HEK293T (cell line): Measurements from ENCODE around the gene SNX24.

ENCODE experiments used
- BHLHE40 ChIP-seq: fragments of 450-650 bp; IDR thresholded peaks from 2 replicates; pipeline ENCODE4 v1.6.1; 2016; ENCODE audit warnings: mild to moderate bottlenecking, moderate library complexity, borderline replicate concordance
- CTBP1 ChIP-seq: fragments of 450-650 bp; IDR thresholded peaks from 2 replicates; pipeline ENCODE4 v1.6.1; 2016; ENCODE audit warnings: borderline replicate concordance
- ELF4 ChIP-seq: fragments of 450-650 bp; IDR thresholded peaks from 2 replicates; pipeline ENCODE4 v1.6.1; 2017; ENCODE audit warnings: antibody characterized with exemption
- FOXA1 ChIP-seq: fragments of 450-650 bp; IDR thresholded peaks from 2 replicates; pipeline ENCODE4 v1.6.1; 2016; ENCODE audit warnings: mild to moderate bottlenecking
- FOXK2 ChIP-seq: fragments of 450-650 bp; IDR thresholded peaks from 2 replicates; pipeline ENCODE4 v1.6.1; 2016; ENCODE audit warnings: mild to moderate bottlenecking
- FOXM1 ChIP-seq: fragments of 450-650 bp; IDR thresholded peaks from 2 replicates; pipeline ENCODE4 v1.6.1; 2017; ENCODE audit warnings: mild to moderate bottlenecking, borderline replicate concordance
- HDGF ChIP-seq: fragments of 450-650 bp; IDR thresholded peaks from 2 replicates; pipeline ENCODE4 v1.6.1; 2017; ENCODE audit warnings: antibody characterized with exemption, borderline replicate concordance
- SP1 ChIP-seq: fragments of 450-650 bp; IDR thresholded peaks from 2 replicates; pipeline ENCODE4 v1.6.1; 2017
- TARDBP ChIP-seq: fragments of 450-650 bp; IDR thresholded peaks from 2 replicates; pipeline ENCODE4 v1.6.1; 2016
- ZNF384 ChIP-seq: fragments of 450-650 bp; IDR thresholded peaks from 2 replicates; pipeline ENCODE4 v1.6.1; 2016

DNA sequence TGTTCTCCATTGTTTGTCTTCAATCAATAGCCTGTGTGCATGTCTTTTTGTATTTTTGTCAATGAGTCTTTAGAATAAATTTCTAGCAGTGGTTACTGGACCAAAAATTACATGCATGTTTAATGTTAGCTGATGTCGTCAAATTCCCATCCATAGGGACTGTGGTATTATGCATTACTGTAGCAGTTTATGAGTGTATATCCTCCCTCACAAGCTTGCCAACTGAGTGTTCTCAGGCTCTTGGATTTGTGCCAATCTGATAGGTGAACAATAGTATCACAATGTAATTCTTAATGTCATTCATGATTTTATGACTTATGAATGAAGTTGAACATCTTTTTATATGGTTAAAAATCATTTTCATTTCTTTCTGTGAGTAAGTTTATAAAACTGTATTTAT, 13.0 kb downstream of the SNX24 start:
- TF ChIP-seq ELF4 (no peak), SP1 (no peak), HDGF (no peak), ZNF384 (no peak), FOXA1 (no peak), BHLHE40 (no peak), FOXK2 (no peak), FOXM1 (no peak), TARDBP (no peak), CTBP1 (no peak)
